Activated T-helper 9 cell treated with anti-CD3 and anti-CD28 coated beads, Interleukin-2, amount 50 U/mL, for 16 hours (primary cell): ENCODE measurements around the gene NAB2.

Source experiments
- DNase-seq: peaks from one replicate; pipeline ENCODE4 v3.0.0-alpha.2; 2020; ENCODE audit warnings: low read depth

NAB2 gene

GRCh38 chr12:57131896-57132744 lies 43.2 kb downstream of the NAB2 start:
- DNase-seq = no peak

GRCh38 chr12:57133013-57133569 lies 44.2 kb downstream of the NAB2 start:
- DNase-seq = no peak

GRCh38 chr12:57133916-57134315 lies 45.0 kb downstream of the NAB2 start:
- no peak for DNase-seq

- DNase-seq = no peak
These were observed 46.0 kb downstream of the NAB2 start for GRCh38 chr12:57134949-57135348.

GRCh38 chr12:57135527-57136326 lies 46.8 kb downstream of the NAB2 start:
- no peak for DNase-seq

- DNase-seq = no peak
These were observed 49.8 kb downstream of the NAB2 start for GRCh38 chr12:57138526-57139272.

GRCh38 chr12:57139796-57140649 lies 51.1 kb downstream of the NAB2 start:
- DNase-seq = no peak

- DNase-seq = no peak
These were observed 52.3 kb downstream of the NAB2 start for GRCh38 chr12:57141249-57141648.

- DNase-seq = no peak
These were observed 53.2 kb downstream of the NAB2 start for GRCh38 chr12:57142121-57142520.

GRCh38 chr12:57142727-57143126 lies 53.8 kb downstream of the NAB2 start:
- no peak for DNase-seq

- no peak for DNase-seq
These were observed 54.5 kb downstream of the NAB2 start for GRCh38 chr12:57143454-57143853.
